Cardiac muscle cell (in vitro differentiated cells and primary cell): ENCODE data around the gene L3MBTL4. TPM values are rescaled to one million over a fixed set of nuclear protein-coding genes. Genes with fewer than 3 reads are reported as not detected.
"Not testable (repeated sequence)": the region's sequence is repeated elsewhere in the genome, so short reads cannot be mapped to it uniquely, and the experiment has no call there.

ENCODE experiments used
- DNase-seq, 2 donors: peaks; one replicate each; pipeline versions ENCODE4 v3.0.0 to v3.0.0-alpha.2; 2010 to 2017; ENCODE audit warnings: low read depth in 1 of 2, low spot score in 1 of 2
- H3K27ac ChIP-seq: fragments of 200-600 bp; sonication (generic); 2 replicates; pipeline ENCODE4 v1.5.1; 2016
- H3K27me3 ChIP-seq: fragments of 200-600 bp; sonication (generic); 2 replicates; pipeline ENCODE4 v1.6.0; 2016; ENCODE audit warnings: control low read depth
- H3K36me3 ChIP-seq: fragments of 200-600 bp; sonication (generic); 2 replicates; pipeline ENCODE4 v1.5.1; 2016; ENCODE audit warnings: control low read depth
- H3K4me1 ChIP-seq: fragments of 200-600 bp; sonication (generic); 2 replicates; pipeline ENCODE4 v1.8.1; 2017; ENCODE audit warnings: low read depth, mild to moderate bottlenecking, mixed run types
- H3K4me3 ChIP-seq: fragments of 200-600 bp; sonication (generic); 2 replicates; pipeline ENCODE4 v1.5.1; 2016; ENCODE audit warnings: mild to moderate bottlenecking
- H3K9me3 ChIP-seq: fragments of 200-600 bp; sonication (generic); 2 replicates; pipeline ENCODE4 v1.5.1; 2017; ENCODE audit warnings: low read depth, mild to moderate bottlenecking, control low read depth
- polyA plus RNA-seq: library from polyadenylated mRNA; unstranded; fragments of >200 nt; fragmentation: Nextera tagmentation; extraction: Ambion mirVana; gene quantifications from 2 replicates; pipeline ENCODE4 v1.2.1, GENCODE V29; 2016
- total RNA-seq: library from RNA; depleted of rRNA; stranded (reverse); fragments of >200 nt; gene quantifications from 2 replicates; pipeline ENCODE4 v1.2.3, GENCODE V29; 2016
- TF ChIP-seq, protein P1 (sequence below): IDR thresholded peaks from 2 replicates; pipeline ENCODE4 v1.5.1; 2012; ENCODE audit warnings: low read depth, mild to moderate bottlenecking, low read length

L3MBTL4 gene
- total and polyA plus RNA-seq, 2 experiments from 2014 or later: 4.4 to 7.7 TPM

DNA sequence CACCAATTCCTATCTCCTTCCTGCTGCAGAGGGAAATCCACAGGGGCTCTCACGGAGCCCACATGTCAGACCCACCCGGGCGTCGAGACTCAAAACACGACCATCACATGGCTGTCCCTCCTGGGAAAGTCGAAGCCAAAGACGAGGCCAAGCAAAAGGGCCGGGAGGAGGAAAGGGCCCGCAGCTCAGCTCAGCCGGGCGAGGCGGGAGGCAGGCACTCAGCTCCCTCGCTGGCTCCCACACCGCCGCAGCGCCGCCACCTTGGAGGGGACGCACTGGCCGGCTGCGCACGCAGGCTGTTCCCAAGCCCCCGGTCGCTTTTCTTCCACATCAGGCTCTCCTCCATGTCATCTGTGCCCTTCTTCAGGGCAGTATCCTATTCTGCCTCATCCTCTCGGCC lies 130.4 kb downstream of the L3MBTL4 start:
- Histone ChIP-seq H3K27me3 (no peaks in the 10 kb centered on the region), H3K4me3 (no peak overlapping the region), H3K4me1 (peaks cover 63% of the 10 kb centered on the region), H3K27ac (no peak overlapping the region), H3K36me3 (no peaks in the 10 kb centered on the region), H3K9me3 (no peaks in the 10 kb centered on the region)
- no peak for DNase-seq
- TF ChIP-seq, protein P1, sequence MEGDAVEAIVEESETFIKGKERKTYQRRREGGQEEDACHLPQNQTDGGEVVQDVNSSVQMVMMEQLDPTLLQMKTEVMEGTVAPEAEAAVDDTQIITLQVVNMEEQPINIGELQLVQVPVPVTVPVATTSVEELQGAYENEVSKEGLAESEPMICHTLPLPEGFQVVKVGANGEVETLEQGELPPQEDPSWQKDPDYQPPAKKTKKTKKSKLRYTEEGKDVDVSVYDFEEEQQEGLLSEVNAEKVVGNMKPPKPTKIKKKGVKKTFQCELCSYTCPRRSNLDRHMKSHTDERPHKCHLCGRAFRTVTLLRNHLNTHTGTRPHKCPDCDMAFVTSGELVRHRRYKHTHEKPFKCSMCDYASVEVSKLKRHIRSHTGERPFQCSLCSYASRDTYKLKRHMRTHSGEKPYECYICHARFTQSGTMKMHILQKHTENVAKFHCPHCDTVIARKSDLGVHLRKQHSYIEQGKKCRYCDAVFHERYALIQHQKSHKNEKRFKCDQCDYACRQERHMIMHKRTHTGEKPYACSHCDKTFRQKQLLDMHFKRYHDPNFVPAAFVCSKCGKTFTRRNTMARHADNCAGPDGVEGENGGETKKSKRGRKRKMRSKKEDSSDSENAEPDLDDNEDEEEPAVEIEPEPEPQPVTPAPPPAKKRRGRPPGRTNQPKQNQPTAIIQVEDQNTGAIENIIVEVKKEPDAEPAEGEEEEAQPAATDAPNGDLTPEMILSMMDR: no peak

GRCh38 chr18:6281874-6282273 lies 132.8 kb downstream of the L3MBTL4 start:
- no peaks in the 10 kb centered on the region for H3K9me3 ChIP-seq
- peaks cover 70% of the 10 kb centered on the region for H3K4me1 ChIP-seq
- no peak overlapping the region for H3K4me3 ChIP-seq
- no peaks in the 10 kb centered on the region for H3K36me3 ChIP-seq
- DNase-seq: no peak
- peak overlapping the region; percentile 91 for H3K27ac ChIP-seq
- TF ChIP-seq, protein P1: no peak
- H3K27me3 ChIP-seq: no peaks in the 10 kb centered on the region

- H3K4me3 ChIP-seq: no peak overlapping the region
- peaks cover 74% of the 10 kb centered on the region for H3K4me1 ChIP-seq
- no peak for DNase-seq
- TF ChIP-seq, protein P1: no peak
- H3K27ac ChIP-seq: peak overlapping the region; percentile 91
- H3K27me3 ChIP-seq: no peaks in the 10 kb centered on the region
- H3K9me3 ChIP-seq: no peaks in the 10 kb centered on the region
- no peaks in the 10 kb centered on the region for H3K36me3 ChIP-seq
Observed at GRCh38 chr18:6280211-6280743, 134.4 kb downstream of the L3MBTL4 start.

DNA sequence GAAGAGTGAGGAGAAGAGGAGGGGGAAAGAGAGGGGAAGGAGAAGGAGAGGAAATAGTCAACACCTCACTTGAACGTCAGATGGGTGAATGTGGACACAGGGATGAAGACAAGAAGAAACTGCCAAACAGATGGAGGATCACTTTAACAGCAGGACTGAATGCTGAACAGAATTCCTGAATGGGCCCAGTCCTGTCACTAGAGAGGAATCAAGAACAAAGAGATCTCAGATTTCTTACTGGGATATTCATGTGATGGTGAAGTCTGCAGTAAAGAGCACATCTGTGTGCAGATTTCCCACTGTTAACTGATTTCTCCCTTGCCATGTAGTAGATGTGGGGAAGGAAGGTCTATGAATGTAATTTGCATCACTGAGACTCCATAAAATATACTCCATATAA lies 135.4 kb downstream of the L3MBTL4 start:
- no peak overlapping the region for H3K4me3 ChIP-seq
- TF ChIP-seq, protein P1: no peak
- H3K9me3 ChIP-seq: no peaks in the 10 kb centered on the region
- DNase-seq: peak in 1 of 2 donors; percentile 27
- H3K4me1 ChIP-seq: peaks cover 84% of the 10 kb centered on the region
- H3K27me3 ChIP-seq: no peaks in the 10 kb centered on the region
- no peaks in the 10 kb centered on the region for H3K36me3 ChIP-seq
- H3K27ac ChIP-seq: peak overlapping the region; percentile 91

DNA sequence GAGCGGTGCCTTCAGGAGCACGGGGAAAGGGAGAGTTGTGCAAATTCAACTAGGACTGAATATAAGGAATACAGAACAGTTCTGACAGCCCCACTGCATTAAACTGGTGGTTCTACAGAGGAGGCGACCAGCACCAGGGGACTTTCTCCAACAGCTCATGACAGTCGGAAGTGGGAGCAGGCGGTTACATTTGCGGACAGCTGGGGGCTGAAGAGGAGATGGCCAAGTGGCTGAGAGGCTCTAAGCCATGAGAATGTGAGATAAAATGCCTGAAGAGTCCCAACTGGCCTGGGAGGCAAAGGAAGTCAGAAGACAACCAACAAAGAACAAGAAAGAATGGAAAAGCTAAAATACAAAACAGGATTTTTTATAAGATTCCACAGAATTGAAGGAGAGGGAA lies 141.3 kb downstream of the L3MBTL4 start:
- TF ChIP-seq, protein P1: no peak
- peak overlapping the region; percentile 31 for H3K27ac ChIP-seq
- no peaks in the 10 kb centered on the region for H3K36me3 ChIP-seq
- no peaks in the 10 kb centered on the region for H3K9me3 ChIP-seq
- peak in 1 of 2 donors; percentile 76 for DNase-seq
- no peaks in the 10 kb centered on the region for H3K27me3 ChIP-seq
- H3K4me3 ChIP-seq: no peak overlapping the region
- H3K4me1 ChIP-seq: peaks cover 44% of the 10 kb centered on the region

DNA sequence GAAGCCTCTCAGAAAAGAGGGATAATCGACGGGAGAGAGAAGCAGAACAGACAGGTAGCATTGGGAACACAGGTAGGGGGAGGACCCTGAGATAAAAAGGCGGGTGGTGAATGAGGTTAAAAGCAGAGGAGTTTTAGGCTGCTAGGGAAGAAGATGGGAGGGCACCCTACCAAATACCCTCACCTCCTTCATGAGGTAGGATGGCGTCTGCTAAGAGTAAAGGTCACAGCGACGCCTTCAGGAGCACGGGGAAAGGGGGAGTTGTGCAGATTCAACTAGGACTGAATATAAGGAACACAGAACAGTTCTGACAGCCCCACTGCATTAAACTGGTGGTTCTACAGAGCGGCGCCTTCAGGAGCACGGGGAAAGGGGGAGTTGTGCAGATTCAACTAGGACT lies 142.6 kb downstream of the L3MBTL4 start:
- peaks cover 32% of the 10 kb centered on the region for H3K4me1 ChIP-seq
- H3K4me3 ChIP-seq, H3K27ac ChIP-seq, H3K9me3 ChIP-seq, H3K36me3 ChIP-seq, DNase-seq, H3K27me3 ChIP-seq: not testable (repeated sequence)
